ENCODE data around the gene SNED1.

The SNED1 gene

GRCh38 chr2:241035818-241036396 lies 37.5 kb downstream of the SNED1 start:
- peak overlapping the region; percentile 23 for H3K4me3 ChIP-seq (ENCODE audit: low read depth, low read length)
- TF ChIP-seq, protein P1, sequence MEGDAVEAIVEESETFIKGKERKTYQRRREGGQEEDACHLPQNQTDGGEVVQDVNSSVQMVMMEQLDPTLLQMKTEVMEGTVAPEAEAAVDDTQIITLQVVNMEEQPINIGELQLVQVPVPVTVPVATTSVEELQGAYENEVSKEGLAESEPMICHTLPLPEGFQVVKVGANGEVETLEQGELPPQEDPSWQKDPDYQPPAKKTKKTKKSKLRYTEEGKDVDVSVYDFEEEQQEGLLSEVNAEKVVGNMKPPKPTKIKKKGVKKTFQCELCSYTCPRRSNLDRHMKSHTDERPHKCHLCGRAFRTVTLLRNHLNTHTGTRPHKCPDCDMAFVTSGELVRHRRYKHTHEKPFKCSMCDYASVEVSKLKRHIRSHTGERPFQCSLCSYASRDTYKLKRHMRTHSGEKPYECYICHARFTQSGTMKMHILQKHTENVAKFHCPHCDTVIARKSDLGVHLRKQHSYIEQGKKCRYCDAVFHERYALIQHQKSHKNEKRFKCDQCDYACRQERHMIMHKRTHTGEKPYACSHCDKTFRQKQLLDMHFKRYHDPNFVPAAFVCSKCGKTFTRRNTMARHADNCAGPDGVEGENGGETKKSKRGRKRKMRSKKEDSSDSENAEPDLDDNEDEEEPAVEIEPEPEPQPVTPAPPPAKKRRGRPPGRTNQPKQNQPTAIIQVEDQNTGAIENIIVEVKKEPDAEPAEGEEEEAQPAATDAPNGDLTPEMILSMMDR (IDR thresholded peaks at IDR 0.05; ENCODE audit: insufficient read depth, low read length, missing control alignments): no peak
- no peak for DNase-seq (ENCODE audit: low read depth, low spot score)
- POLR2A ChIA-PET: no interaction called here
- CTCF ChIA-PET: no interaction called here

- CTCF ChIA-PET: no interaction called here
- no peak for DNase-seq (ENCODE audit: low read depth, low spot score)
- TF ChIP-seq, protein P1 (IDR thresholded peaks at IDR 0.05; ENCODE audit: insufficient read depth, low read length, missing control alignments): no peak
- peak overlapping the region; percentile 23 for H3K4me3 ChIP-seq (ENCODE audit: low read depth, low read length)
- POLR2A ChIA-PET: no interaction called here
Observed at GRCh38 chr2:241036397-241036963, 38.1 kb downstream of the SNED1 start.

DNA sequence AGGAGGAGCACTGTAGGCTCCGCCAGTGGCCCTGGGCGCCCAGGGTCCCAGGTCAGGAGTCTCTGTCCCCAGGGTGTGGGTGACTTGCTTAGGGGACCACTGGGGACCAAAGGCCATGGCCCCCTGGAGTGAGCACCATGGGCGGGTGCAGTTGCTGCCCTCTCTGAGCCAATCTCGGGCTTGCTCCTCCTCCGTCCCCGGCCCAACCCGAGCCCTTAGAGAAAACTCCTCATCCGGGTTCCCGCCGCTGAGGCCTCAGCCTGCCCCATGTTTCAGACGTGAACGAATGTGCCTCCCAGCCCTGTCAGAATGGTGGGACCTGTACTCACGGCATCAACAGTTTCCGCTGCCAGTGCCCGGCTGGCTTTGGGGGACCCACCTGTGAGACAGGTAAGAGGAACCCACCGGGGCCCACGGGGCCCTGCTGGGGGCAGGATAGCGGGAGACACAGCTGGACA lies 38.6 kb downstream of the SNED1 start:
- no peak overlapping the region for H3K4me3 ChIP-seq (ENCODE audit: low read depth, low read length)
- ChIA-PET POLR2A (no interaction called here), CTCF (no interaction called here)
- TF ChIP-seq, protein P1 (IDR thresholded peaks at IDR 0.05; ENCODE audit: insufficient read depth, low read length, missing control alignments): no peak
- no peak for DNase-seq (ENCODE audit: low read depth, low spot score)

GRCh38 chr2:241037498-241037897 lies 39.1 kb downstream of the SNED1 start:
- H3K4me3 ChIP-seq (ENCODE audit: low read depth, low read length): no peak overlapping the region
- TF ChIP-seq, protein P1 (IDR thresholded peaks at IDR 0.05; ENCODE audit: insufficient read depth, low read length, missing control alignments): no peak
- DNase-seq (ENCODE audit: low read depth, low spot score): no peak
- POLR2A ChIA-PET: interaction anchor here (0.5 kb wide), 1 partner anchor 28 kb away, joined by 3 read pairs; no protein-coding TSS in a partner anchor
- CTCF ChIA-PET: interaction anchor here (2.0 kb wide), 1 partner anchor 41 kb away, joined by 5 read pairs; no protein-coding TSS in a partner anchor

DNA sequence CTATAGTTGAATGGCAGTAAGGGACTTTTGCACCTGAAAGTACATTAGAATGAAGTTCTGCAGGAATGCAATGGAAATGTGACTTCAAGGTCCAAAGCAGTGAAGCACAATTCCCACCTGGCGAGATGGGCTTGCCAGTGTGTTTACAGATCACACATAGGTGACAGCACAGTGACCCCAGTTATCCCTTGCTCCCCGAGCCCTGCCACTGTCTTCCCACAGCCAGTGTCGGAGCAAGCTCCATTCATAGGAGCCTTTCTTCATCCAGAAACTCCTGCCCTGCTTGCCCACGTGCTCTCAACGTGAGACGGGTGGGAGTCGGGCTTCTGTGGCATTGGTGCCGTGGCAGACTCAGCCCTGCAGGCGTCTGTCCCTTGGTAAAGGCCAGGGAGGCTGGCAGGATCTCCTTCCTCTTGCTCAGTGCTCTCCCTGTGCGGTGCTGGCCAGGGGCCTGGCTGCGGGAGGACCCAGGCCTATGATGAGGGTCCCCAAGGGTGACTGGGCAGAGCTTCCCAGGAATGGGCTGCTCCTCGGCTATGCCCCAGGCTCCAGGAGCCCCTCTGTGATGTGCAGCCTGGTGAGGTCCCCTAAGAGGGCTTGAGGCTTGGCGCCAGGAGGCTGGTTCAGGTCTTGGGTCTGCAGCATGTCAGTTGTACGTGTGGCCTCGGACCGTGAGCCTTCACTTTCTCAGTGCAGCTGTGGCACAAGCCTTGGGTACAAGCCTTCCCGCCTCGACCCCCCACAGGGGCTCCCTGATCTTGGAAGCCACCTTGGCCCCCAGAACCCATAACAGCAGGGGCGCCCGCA lies 40.2 kb downstream of the SNED1 start:
- TF ChIP-seq, protein P1 (IDR thresholded peaks at IDR 0.05; ENCODE audit: insufficient read depth, low read length, missing control alignments): no peak
- CTCF ChIA-PET: interaction anchor here (2.0 kb wide), 1 partner anchor 40 kb away, joined by 5 read pairs; no protein-coding TSS in a partner anchor
- POLR2A ChIA-PET: no interaction called here
- H3K4me3 ChIP-seq (ENCODE audit: low read depth, low read length): no peak overlapping the region
- no peak for DNase-seq (ENCODE audit: low read depth, low spot score)

DNA sequence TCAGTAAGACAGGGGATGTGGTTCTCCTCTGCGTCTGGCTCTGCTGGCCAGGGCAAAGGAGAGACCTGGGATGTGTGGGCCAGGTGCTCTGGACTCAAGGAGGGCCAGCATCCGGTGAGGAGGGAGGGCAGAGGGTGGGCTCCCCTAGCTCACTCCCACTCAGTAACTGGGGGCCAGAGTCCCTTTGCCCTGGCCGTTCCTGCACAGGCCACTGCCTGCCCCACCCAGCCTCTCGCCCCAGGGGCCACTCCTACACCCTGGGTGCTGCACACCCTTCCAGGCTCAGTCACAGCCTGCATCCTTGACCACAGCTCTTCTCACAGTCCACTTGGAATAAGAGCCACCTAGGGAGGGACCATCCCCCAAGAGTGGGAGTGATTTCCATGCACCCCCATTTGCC lies 41.0 kb downstream of the SNED1 start:
- TF ChIP-seq, protein P1 (IDR thresholded peaks at IDR 0.05; ENCODE audit: insufficient read depth, low read length, missing control alignments): no peak
- H3K4me3 ChIP-seq (ENCODE audit: low read depth, low read length): no peak overlapping the region
- DNase-seq (ENCODE audit: low read depth, low spot score): no peak
- ChIA-PET POLR2A (no interaction called here), CTCF (interaction anchor here (2.0 kb wide), 1 partner anchor 39 kb away, joined by 5 read pairs; no protein-coding TSS in a partner anchor)
